ENCODE results near the gene HIP1.

DNA sequence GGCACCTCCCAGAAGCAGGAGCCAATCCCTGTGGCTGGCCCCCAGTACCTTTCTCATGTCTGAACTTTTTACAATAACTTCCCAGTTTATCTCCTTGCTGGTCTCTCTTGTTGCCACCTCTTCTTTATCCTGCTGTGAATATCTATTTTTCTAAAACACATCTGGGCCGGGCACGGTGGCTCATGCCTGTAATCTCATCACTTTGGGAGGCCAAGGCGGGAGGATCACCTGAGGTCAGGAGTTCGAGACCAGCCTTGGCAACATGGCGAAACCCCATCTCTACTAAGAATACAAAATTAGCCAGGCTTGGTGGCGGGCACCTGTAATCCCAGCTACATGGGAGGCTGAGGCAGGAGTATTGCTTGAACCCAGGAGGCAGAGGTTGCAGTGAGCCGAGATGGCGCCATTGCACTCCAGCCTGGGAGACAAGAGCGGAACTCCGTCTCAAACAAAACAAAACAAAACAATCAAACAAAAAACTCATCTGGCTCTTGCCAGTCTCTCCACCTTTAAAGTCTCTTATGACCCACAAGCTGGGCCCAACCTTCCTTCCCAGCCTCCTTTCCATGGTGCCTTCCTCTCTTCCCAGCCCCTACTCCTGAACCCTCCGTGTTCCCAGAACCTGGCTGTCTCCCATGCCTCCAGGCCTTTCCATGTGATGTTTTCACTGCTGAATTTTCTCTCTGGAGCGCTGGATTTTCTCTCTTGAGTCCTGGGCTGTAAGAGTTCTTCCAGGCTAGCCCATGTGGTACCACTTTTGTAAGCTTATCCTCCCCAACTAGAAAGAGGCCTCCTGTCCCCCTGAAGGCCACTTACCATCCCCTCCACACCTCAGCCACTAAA, 51.3 kb downstream of the HIP1 start:
- TF ChIP-seq, protein P1, sequence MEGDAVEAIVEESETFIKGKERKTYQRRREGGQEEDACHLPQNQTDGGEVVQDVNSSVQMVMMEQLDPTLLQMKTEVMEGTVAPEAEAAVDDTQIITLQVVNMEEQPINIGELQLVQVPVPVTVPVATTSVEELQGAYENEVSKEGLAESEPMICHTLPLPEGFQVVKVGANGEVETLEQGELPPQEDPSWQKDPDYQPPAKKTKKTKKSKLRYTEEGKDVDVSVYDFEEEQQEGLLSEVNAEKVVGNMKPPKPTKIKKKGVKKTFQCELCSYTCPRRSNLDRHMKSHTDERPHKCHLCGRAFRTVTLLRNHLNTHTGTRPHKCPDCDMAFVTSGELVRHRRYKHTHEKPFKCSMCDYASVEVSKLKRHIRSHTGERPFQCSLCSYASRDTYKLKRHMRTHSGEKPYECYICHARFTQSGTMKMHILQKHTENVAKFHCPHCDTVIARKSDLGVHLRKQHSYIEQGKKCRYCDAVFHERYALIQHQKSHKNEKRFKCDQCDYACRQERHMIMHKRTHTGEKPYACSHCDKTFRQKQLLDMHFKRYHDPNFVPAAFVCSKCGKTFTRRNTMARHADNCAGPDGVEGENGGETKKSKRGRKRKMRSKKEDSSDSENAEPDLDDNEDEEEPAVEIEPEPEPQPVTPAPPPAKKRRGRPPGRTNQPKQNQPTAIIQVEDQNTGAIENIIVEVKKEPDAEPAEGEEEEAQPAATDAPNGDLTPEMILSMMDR (conservative IDR thresholded peaks at IDR 0.05; ENCODE audit: low read depth, low read length), result no peak
- TF ChIP-seq POLR2A (IDR thresholded peaks at IDR 0.05; ENCODE audit: low read depth, low read length), result no peak
- no peak for TF ChIP-seq RAD21 (IDR thresholded peaks at IDR 0.05; ENCODE audit: low read length)
- TF ChIP-seq RFX5 (IDR thresholded peaks at IDR 0.05; ENCODE audit: low read depth, low read length), result no peak
- no peak for TF ChIP-seq CEBPB (IDR thresholded peaks at IDR 0.05; ENCODE audit: low read depth, low read length)
- TF ChIP-seq MAFK (IDR thresholded peaks at IDR 0.05; ENCODE audit: low read depth, low read length), result no peak
- no peak for TF ChIP-seq FOS (IDR thresholded peaks at IDR 0.05; ENCODE audit: low read depth, low read length)
- no peak for TF ChIP-seq SMC3 (IDR thresholded peaks at IDR 0.05; ENCODE audit: low read depth, low read length)
- TF ChIP-seq, protein P2, sequence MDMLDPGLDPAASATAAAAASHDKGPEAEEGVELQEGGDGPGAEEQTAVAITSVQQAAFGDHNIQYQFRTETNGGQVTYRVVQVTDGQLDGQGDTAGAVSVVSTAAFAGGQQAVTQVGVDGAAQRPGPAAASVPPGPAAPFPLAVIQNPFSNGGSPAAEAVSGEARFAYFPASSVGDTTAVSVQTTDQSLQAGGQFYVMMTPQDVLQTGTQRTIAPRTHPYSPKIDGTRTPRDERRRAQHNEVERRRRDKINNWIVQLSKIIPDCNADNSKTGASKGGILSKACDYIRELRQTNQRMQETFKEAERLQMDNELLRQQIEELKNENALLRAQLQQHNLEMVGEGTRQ (IDR thresholded peaks at IDR 0.05; ENCODE audit: low read depth, low read length), result no peak
- TF ChIP-seq RCOR1 (IDR thresholded peaks at IDR 0.05; ENCODE audit: insufficient replicate concordance, low read length), result no peak
- no peak for TF ChIP-seq BHLHE40 (IDR thresholded peaks at IDR 0.05; ENCODE audit: low read depth, low read length)
- TF ChIP-seq NFE2L2 (IDR thresholded peaks at IDR 0.05; ENCODE audit: low read depth, low read length), result no peak
